ENCODE results near the gene SLC2A8.

The SLC2A8 gene

DNA sequence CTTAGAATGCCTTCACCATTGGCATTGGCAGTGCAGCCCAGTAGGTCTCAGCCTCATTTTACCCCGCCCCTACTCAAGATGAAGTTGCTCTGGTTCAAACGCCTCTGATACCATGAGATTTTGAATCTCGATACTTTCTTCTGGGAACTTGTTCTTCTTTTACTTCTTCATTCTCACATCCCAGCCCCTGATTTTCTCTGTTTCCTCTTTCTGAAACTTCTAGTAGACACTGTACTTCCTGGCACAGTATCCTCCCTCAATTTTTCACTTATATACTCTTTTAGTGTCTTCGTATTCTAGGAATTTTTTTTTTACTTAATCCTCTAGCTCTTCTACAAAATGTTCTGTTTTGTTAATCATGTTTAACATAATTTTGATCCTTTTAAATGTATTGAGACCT is 14.2 kb downstream of the SLC2A8 start:
- H3K36me3 ChIP-seq = peaks cover 0 to 16% (median 10%) of the 10 kb centered on the region in 3 donors
- no peaks in the 10 kb centered on the region for H3K27me3 ChIP-seq
- no peak for DNase-seq
- no peaks in the 10 kb centered on the region for H3K9me3 ChIP-seq
- intact Hi-C loops (cut with DNase I; ENCODE audit: low total_unique reads) = no loop called here
- no peak overlapping the region for H3K4me3 ChIP-seq
- no peak overlapping the region for H3K27ac ChIP-seq
- TF ChIP-seq, protein P1, sequence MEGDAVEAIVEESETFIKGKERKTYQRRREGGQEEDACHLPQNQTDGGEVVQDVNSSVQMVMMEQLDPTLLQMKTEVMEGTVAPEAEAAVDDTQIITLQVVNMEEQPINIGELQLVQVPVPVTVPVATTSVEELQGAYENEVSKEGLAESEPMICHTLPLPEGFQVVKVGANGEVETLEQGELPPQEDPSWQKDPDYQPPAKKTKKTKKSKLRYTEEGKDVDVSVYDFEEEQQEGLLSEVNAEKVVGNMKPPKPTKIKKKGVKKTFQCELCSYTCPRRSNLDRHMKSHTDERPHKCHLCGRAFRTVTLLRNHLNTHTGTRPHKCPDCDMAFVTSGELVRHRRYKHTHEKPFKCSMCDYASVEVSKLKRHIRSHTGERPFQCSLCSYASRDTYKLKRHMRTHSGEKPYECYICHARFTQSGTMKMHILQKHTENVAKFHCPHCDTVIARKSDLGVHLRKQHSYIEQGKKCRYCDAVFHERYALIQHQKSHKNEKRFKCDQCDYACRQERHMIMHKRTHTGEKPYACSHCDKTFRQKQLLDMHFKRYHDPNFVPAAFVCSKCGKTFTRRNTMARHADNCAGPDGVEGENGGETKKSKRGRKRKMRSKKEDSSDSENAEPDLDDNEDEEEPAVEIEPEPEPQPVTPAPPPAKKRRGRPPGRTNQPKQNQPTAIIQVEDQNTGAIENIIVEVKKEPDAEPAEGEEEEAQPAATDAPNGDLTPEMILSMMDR (IDR thresholded peaks at IDR 0.05) = no peak
- H3K4me1 ChIP-seq = no peaks in the 10 kb centered on the region

DNA sequence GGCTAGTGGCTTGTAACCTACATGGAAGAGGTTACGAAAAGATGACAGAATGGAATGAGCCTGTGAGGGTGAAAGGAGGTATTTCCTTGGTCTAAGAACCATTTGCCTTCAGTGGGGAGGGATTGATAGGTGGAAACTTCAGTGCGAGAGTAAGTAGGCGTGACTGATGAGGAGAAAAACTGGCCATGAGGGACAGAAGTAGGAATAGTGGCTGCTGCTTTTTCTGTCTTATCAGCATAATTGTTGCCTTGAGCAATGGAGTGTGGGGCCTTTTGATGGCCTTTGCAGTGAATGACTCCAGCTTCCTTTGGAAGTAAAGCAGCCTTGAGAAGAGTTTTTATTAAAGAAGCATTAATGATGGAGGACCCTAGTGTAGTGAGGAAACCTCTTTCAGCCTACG is 18.2 kb downstream of the SLC2A8 start:
- H3K4me3 ChIP-seq = no peak overlapping the region
- H3K36me3 ChIP-seq = no peaks in the 10 kb centered on the region
- TF ChIP-seq, protein P1 (IDR thresholded peaks at IDR 0.05) = no peak
- intact Hi-C loops (cut with DNase I; ENCODE audit: low total_unique reads) = no loop called here
- no peak overlapping the region for H3K27ac ChIP-seq
- H3K27me3 ChIP-seq = no peaks in the 10 kb centered on the region
- DNase-seq = no peak
- no peaks in the 10 kb centered on the region for H3K9me3 ChIP-seq
- peaks cover 0 to 16% (median 0%) of the 10 kb centered on the region in 4 donors for H3K4me1 ChIP-seq

DNA sequence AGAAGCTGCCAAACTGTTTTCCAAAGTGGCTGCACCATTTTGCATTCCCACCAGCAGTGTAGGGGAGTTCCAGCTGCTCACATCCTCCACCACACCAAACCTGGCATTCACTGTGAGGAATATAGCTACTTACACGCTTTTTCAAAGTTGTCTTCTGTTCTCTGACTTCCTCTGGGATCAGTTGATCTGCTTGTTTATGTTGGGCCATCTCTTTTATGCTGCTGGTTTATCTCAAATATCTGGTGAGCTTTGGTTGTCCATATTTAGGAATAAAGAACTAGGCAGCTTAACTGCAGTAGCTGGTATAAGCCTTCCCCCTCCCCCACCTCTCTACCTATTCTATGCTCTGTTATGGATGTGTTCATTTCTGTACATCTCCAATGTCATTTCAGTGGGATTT is 18.7 kb downstream of the SLC2A8 start:
- no peaks in the 10 kb centered on the region for H3K9me3 ChIP-seq
- intact Hi-C loops (cut with DNase I; ENCODE audit: low total_unique reads) = no loop called here

DNA sequence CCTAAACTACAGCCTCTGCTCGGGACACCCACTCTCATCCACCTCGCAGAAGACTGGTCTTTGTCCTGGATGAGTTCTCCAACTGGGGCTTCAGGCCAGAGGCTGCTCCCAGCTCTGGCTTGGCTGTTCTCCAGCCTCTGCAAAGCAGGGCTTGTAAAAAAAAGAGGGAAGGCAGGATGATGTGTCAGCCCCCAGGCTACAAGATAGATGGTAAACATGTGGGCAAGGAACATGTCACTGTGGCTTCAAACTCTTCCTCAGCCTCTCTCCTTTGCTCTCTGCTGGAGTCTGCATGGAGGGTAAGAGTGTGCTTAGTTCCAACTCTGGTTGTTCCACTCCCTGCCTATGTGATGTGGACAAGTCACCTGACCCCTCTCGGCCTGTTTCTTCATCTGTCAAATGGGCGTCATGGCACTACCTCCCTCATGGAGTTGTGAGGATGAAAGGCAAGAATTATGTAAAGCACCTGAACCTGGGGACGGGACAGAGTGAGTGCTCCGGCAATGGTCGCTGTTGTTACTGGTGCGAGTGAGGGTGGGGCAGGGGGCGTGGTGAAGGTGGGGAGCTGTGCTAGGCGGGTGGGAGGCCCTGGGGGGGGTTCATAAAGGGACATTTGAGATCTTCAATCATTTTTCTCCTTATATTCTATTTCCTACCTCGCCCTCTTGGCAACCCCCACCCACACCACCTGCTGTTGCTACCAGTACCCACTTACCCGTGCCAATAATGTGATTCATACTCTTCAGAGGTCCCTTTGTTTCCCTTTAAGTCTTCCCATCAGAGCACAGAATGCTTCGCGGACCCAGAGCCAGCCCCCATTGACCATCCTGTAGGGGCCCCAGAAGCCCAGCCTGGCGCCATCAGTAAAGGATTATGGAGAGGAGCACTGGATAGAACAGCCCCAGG is 20.4 kb downstream of the SLC2A8 start:
- Histone ChIP-seq H3K4me1 (peaks cover 0 to 24% (median 3%) of the 10 kb centered on the region in 4 donors), H3K9me3 (no peaks in the 10 kb centered on the region), H3K36me3 (no peaks in the 10 kb centered on the region), H3K4me3 (no peak overlapping the region), H3K27me3 (no peaks in the 10 kb centered on the region), H3K27ac (no peak overlapping the region)
- intact Hi-C loops (cut with DNase I; ENCODE audit: low total_unique reads) = no loop called here
- TF ChIP-seq, protein P1 (IDR thresholded peaks at IDR 0.05) = no peak
- no peak for DNase-seq

More for the DNA sequence above, 18.7 kb downstream of the SLC2A8 start:
- TF ChIP-seq, protein P1 (IDR thresholded peaks at IDR 0.05) = no peak
- Histone ChIP-seq H3K4me1 (peaks cover 0 to 16% (median 0%) of the 10 kb centered on the region in 4 donors), H3K36me3 (no peaks in the 10 kb centered on the region), H3K27me3 (no peaks in the 10 kb centered on the region), H3K27ac (no peak overlapping the region), H3K4me3 (no peak overlapping the region)
- no peak for DNase-seq

DNA sequence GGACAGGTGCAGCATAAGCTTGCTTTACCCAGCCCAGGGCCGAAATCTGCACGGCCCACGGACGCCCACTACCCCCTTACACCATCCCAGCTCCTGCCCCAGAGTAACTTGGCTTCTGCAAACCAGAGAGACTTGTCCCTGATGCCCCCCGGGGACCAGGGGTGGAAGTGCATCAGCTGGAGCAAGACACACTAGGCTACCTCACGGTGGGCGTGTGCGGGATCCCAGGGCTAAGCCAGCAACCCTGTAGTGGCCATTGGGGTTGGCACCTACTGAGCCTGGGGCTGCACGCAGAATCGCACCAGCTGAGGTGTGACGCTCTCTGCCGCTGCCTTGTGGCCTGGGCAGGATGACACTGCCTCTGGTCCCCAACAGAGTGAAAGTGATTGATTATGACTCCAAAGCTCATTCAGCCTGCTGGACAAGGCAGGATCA is 21.1 kb downstream of the SLC2A8 start:
- TF ChIP-seq, protein P1 (IDR thresholded peaks at IDR 0.05) = peak in 1 of 2 experiments; percentile 14
- peaks cover 0 to 30% (median 10%) of the 10 kb centered on the region in 4 donors for H3K4me1 ChIP-seq
- no peaks in the 10 kb centered on the region for H3K27me3 ChIP-seq
- H3K4me3 ChIP-seq = no peak overlapping the region
- intact Hi-C loops (cut with DNase I; ENCODE audit: low total_unique reads) = no loop called here
- no peak overlapping the region for H3K27ac ChIP-seq
- DNase-seq = no peak
- no peaks in the 10 kb centered on the region for H3K36me3 ChIP-seq
- no peaks in the 10 kb centered on the region for H3K9me3 ChIP-seq

All from tibial artery (tissue), 4 donors.